ENCODE measurements around the gene DPY30.
"Not testable (repeated sequence)": the region's sequence is repeated elsewhere in the genome, so short reads cannot be mapped to it uniquely, and the experiment has no call there.

The DPY30 gene

DNA sequence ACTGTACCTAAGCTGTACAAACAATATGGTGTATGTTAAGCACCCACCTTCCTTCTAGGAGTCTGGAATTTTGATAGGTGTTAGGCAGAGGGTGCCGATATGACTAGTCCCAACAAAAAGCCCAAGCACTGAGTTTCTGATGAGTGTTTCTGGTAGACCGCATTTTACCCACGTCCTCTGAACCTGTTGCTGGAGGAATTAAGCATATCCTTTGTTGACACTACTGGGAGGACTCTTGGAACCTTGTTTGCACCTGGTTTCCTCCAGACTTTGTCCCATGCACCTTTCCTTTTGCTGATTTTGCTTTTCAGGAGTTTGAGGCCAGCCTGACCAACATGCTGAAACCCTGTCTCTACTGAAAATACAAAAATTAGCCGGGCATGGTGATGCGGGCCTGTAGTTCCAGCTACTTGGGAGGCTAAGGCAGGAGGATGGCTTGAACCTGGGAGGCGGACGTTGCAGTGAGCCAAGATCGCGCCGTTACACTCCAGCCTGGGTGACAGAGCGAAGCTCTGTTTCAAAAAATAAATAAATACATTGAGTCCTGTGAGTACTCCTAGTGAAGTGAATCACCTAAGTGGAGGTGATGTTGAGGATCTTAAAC, 12.3 kb upstream of the DPY30 start:
- no peak overlapping the region for H3K27ac ChIP-seq (ENCODE audit: low read length)
- no peaks in the 10 kb centered on the region for H3K4me1 ChIP-seq (ENCODE audit: insufficient read depth, low read length)
- H3K9me3 ChIP-seq (ENCODE audit: insufficient read depth, low read depth, low read length) = no peaks in the 10 kb centered on the region
- H3K27me3 ChIP-seq (ENCODE audit: insufficient read depth, low read length) = no peaks in the 10 kb centered on the region
- H3K4me3 ChIP-seq (ENCODE audit: low read length) = no peak overlapping the region
- H3K36me3 ChIP-seq (ENCODE audit: insufficient read depth, low read depth, low read length) = no peaks in the 10 kb centered on the region
- H3K9ac ChIP-seq (ENCODE audit: low read depth, low read length) = no peak overlapping the region

DNA sequence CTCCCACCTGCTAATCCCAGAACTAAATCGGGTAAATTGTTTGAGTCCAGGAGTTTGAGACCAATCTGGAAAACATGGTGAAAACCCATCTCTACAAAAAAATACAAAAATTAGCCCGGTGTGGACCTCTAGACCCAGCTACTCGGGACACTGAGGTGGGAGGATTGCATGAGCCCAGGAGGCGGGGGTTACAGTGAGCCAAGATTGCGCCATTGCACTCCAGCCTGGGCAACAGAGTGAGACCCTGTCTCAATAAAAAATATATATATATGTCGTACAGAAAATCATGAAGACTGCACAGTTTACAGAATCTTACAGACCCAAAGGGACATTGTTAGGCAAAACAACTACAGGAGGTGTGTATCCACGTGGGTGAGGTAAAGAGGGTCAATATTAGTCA, 4.0 kb upstream of the DPY30 start:
- Histone ChIP-seq H3K4me1 (ENCODE audit: insufficient read depth, low read length) (no peaks in the 10 kb centered on the region), H3K9me3 (ENCODE audit: insufficient read depth, low read depth, low read length) (no peaks in the 10 kb centered on the region), H3K36me3 (ENCODE audit: insufficient read depth, low read depth, low read length) (no peaks in the 10 kb centered on the region), H3K27me3 (ENCODE audit: insufficient read depth, low read length) (no peaks in the 10 kb centered on the region), H3K27ac (ENCODE audit: low read length) (no peak overlapping the region), H3K4me3 (ENCODE audit: low read length) (no peak overlapping the region), H3K9ac (ENCODE audit: low read depth, low read length) (no peak overlapping the region)

DNA sequence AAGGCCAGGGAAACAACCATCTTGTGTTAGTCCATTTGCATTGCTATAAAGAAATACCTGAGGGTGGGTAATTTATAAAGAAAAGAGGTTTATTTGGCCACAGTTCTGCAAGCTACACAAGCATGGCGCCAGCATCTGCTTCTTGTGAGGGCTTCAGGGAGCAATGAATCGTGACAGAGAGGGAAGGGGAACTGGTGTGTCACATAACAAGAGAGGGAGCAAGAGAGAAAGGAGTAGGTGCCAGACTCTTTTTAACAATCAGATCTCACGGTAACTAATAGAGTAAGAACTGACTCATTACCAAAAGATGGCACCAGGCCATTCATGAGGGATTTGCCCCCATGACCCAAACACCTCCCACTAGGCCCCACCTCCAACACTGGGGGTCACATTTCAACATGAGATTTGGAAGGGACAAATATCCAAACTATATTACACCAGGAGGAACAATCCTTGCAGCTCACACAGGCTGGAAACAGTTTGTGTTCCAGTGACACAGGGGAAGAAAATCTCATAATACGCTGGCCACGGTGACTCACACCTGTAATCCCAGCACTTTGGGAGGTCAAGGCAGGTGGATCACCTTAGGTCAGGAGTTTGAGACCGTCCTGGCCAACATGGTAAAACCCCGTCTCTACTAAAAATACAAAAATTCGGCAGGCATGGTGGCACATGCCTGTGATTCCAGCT, 5.3 kb downstream of the DPY30 start:
- H3K9me3 ChIP-seq (ENCODE audit: insufficient read depth, low read depth, low read length); H3K4me1 ChIP-seq (ENCODE audit: insufficient read depth, low read length); H3K4me3 ChIP-seq (ENCODE audit: low read length); H3K27ac ChIP-seq (ENCODE audit: low read length); H3K9ac ChIP-seq (ENCODE audit: low read depth, low read length); H3K27me3 ChIP-seq (ENCODE audit: insufficient read depth, low read length): not testable (repeated sequence)
- H3K36me3 ChIP-seq (ENCODE audit: insufficient read depth, low read depth, low read length) = peaks cover 43% of the 10 kb centered on the region

DNA sequence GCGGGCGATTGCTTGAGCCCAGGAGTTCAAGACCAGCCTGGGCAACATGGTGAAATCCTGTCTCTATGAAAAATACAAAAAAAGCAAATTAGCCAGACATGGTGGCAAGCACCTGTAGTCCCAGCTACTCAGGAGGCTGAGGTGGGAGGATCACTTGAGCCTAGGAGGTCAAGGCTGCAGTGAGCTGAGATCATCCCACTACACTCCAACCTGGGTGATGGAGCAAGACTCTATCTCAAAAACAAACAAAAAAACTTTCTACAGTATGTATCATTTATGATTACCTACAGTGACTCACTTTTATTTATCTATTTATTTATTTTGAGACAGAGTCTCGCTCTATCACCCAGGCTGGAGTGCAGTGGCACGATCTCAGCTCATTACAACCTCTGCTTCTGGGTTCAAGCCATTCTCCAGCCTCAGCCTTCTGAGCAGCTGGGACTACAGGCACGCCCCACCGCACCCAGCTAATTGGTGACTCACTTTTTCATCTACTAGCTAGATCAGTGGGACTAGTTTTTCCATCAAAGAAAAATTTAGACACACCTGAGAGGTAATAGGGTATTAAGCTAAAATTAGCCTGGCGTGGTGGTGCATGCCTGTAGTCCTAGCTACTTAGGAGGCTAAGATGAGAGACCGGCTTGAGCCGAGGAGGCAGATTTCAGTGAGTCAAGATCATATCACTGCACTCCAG, 20.7 kb downstream of the DPY30 start:
- H3K4me3 ChIP-seq (ENCODE audit: low read length); H3K9me3 ChIP-seq (ENCODE audit: insufficient read depth, low read depth, low read length); H3K27ac ChIP-seq (ENCODE audit: low read length); H3K9ac ChIP-seq (ENCODE audit: low read depth, low read length); H3K4me1 ChIP-seq (ENCODE audit: insufficient read depth, low read length); H3K27me3 ChIP-seq (ENCODE audit: insufficient read depth, low read length): not testable (repeated sequence)
- peaks cover 32% of the 10 kb centered on the region for H3K36me3 ChIP-seq (ENCODE audit: insufficient read depth, low read depth, low read length)

DNA sequence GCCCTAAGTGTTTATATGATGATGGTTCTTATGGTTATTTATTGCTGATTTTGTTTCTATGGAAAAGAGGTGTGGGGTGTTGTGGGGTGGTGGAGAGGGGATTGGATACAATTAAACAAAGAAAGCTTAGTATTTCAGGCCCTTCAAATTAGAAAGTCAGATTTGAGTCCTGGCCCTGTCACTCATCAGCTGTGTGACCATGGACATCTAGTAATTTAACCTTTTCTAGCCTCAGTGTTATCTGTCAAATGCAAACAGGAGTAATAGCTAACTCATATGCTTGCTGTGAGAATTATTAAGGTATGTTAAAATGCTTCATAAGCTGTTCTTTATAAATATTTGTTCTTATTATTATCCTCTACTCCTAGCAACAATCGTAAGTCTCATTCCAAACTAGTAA, 26.7 kb downstream of the DPY30 start:
- no peaks in the 10 kb centered on the region for H3K9me3 ChIP-seq (ENCODE audit: insufficient read depth, low read depth, low read length)
- no peak overlapping the region for H3K4me3 ChIP-seq (ENCODE audit: low read length)
- H3K36me3 ChIP-seq (ENCODE audit: insufficient read depth, low read depth, low read length) = peaks cover 5% of the 10 kb centered on the region
- no peak overlapping the region for H3K9ac ChIP-seq (ENCODE audit: low read depth, low read length)
- H3K27ac ChIP-seq (ENCODE audit: low read length) = no peak overlapping the region
- peaks cover 15% of the 10 kb centered on the region for H3K4me1 ChIP-seq (ENCODE audit: insufficient read depth, low read length)
- H3K27me3 ChIP-seq (ENCODE audit: insufficient read depth, low read length) = no peaks in the 10 kb centered on the region

DNA sequence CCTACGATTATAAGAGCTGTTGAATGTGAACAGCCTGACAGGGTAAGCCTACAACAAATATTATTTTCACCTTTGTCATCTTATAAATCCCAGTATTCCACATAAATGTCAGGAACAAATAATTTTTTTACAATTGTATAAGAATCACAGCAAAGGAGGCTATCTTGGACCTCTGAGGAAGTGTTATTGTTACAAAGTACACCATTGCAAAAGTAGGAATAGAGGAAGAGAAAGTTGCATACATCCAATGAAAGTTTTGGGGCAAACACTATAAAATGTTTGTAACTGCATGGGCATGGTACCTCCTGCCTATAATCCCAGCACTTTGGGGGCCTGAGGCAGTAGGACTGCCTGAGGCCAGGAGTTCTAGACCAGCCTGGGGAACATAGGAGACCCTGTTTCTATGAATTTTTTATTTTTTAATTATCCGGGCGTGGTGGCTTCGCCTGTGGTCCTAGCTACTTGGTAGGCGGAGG, 28.1 kb downstream of the DPY30 start:
- Histone ChIP-seq H3K27ac (ENCODE audit: low read length) (peak overlapping the region; percentile 99), H3K27me3 (ENCODE audit: insufficient read depth, low read length) (no peaks in the 10 kb centered on the region), H3K9ac (ENCODE audit: low read depth, low read length) (peak overlapping the region; percentile 97), H3K36me3 (ENCODE audit: insufficient read depth, low read depth, low read length) (no peaks in the 10 kb centered on the region), H3K4me1 (ENCODE audit: insufficient read depth, low read length) (peaks cover 19% of the 10 kb centered on the region), H3K9me3 (ENCODE audit: insufficient read depth, low read depth, low read length) (no peaks in the 10 kb centered on the region), H3K4me3 (ENCODE audit: low read length) (peak overlapping the region; percentile 97)

DNA sequence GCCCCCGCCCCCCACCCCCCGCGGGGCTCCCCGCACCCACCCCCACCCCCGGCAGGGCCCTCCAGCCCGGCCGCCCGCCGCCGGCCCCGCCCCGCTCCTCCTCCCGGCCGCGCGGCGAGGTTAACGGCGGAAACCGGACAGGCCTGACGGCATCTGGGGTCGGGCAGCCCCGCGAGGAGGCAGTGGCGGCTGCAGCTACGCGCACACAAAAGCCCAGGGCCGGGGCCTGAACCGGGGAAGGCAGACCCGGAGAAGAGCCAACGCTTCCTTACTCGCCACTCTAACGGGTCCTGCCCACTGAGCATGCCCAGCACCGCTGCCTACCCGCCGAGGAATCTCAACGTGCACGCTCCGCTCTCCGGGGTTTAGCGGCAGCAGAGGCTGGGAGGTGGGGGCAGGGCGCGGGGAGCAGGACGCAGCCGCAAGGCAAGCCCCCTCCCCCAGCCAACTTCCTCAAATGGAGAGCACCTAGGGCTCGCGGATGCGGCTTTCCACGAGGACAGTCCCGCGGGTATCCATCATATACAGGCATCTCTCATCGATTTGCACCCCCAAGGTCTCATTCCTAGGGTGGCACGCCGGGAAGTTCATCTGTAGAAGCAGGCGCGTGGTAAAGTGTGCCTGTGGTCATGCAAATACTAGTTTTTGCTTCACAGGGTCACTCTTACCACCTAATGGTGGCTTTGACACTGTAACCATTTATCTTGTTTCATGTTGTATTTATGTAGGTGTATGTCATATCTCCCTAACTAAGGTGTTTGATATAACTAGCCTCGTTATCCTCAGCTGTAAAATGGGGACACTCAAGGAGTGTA, 28.7 kb downstream of the DPY30 start, which contains the start of gene MEMO1:
MEMO1 (minus strand) TSS at position 339 of the 815 bp plus-strand sequence. CDS start 761 bp downstream, outside the sequence.
- Histone ChIP-seq H3K27me3 (ENCODE audit: insufficient read depth, low read length) (no peaks in the 10 kb centered on the region), H3K36me3 (ENCODE audit: insufficient read depth, low read depth, low read length) (no peaks in the 10 kb centered on the region), H3K9me3 (ENCODE audit: insufficient read depth, low read depth, low read length) (no peaks in the 10 kb centered on the region), H3K9ac (ENCODE audit: low read depth, low read length) (peak within 1 kb of the TSS; percentile 97), H3K4me1 (ENCODE audit: insufficient read depth, low read length) (peaks cover 19% of the 10 kb centered on the region), H3K4me3 (ENCODE audit: low read length) (peak within 1 kb of the TSS; percentile 97), H3K27ac (ENCODE audit: low read length) (peak within 1 kb of the TSS; percentile 99)

DNA sequence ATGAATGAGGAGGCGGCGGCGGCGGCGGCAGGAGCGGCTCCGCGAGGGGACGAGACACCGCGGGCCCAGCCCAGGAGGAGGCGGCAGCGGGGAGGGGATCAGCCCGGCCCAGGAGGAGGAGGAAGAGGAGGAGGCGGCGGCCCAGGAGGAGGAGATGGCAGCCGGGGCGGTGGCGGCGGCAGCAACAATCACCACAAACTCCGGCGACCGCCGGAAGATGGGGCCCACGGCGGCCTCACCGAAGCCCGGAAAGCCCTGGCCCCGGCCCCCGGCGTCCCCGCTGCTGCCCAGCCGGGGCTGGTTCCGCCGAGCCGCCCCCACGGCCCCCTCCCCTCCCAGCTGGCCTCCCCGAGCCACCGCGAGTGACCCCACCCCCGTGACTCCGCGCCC, 29.3 kb downstream of the DPY30 start:
- H3K4me1 ChIP-seq (ENCODE audit: insufficient read depth, low read length) = peaks cover 19% of the 10 kb centered on the region
- H3K36me3 ChIP-seq (ENCODE audit: insufficient read depth, low read depth, low read length); H3K9ac ChIP-seq (ENCODE audit: low read depth, low read length); H3K27me3 ChIP-seq (ENCODE audit: insufficient read depth, low read length); H3K9me3 ChIP-seq (ENCODE audit: insufficient read depth, low read depth, low read length); H3K4me3 ChIP-seq (ENCODE audit: low read length); H3K27ac ChIP-seq (ENCODE audit: low read length): not testable (repeated sequence)

DNA sequence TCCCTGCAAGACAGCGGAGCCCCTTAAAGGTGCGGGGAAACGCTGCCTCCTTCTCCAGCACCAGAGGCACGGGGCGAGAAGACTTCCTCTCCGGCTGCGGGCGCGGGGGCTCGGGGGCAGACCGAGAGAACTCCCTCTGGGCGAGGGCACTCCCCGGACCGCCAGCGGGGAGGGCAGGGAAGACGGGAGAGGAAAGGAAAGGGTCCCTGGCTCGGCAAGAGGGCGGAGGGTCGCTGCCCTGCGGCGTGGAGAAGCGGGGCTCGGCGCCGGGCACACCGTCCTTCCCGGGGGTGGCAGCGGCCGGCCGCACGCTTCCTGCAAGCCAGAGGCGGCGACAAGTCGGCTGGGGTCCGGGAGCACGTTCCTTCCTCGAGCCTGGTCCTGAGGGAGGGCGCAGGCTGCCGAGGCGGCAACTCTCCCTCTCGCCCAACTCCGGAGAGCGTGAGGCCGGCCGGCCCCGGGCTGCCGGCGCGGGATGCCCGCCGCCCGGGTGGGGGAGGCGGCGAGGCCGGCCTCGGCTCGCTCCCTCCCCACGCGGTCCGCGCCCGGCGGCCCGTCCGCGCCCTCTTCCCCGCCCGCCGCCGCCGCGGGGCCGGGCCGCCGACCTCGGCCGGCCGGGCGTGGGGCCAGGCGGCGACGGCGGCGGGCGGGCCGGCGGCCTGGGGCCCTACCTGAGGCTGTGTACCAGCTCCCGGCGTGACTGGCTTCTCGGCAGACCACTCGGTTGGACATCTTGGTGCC, 29.9 kb downstream of the DPY30 start:
- no peak overlapping the region for H3K27ac ChIP-seq (ENCODE audit: low read length)
- H3K9me3 ChIP-seq (ENCODE audit: insufficient read depth, low read depth, low read length) = no peaks in the 10 kb centered on the region
- H3K9ac ChIP-seq (ENCODE audit: low read depth, low read length) = peak overlapping the region; percentile 81; the same call in 1 of the 2 replicates
- H3K27me3 ChIP-seq (ENCODE audit: insufficient read depth, low read length) = no peaks in the 10 kb centered on the region
- H3K4me1 ChIP-seq (ENCODE audit: insufficient read depth, low read length) = peaks cover 19% of the 10 kb centered on the region
- H3K36me3 ChIP-seq (ENCODE audit: insufficient read depth, low read depth, low read length) = no peaks in the 10 kb centered on the region
- H3K4me3 ChIP-seq (ENCODE audit: low read length) = peak overlapping the region; percentile 91

DNA sequence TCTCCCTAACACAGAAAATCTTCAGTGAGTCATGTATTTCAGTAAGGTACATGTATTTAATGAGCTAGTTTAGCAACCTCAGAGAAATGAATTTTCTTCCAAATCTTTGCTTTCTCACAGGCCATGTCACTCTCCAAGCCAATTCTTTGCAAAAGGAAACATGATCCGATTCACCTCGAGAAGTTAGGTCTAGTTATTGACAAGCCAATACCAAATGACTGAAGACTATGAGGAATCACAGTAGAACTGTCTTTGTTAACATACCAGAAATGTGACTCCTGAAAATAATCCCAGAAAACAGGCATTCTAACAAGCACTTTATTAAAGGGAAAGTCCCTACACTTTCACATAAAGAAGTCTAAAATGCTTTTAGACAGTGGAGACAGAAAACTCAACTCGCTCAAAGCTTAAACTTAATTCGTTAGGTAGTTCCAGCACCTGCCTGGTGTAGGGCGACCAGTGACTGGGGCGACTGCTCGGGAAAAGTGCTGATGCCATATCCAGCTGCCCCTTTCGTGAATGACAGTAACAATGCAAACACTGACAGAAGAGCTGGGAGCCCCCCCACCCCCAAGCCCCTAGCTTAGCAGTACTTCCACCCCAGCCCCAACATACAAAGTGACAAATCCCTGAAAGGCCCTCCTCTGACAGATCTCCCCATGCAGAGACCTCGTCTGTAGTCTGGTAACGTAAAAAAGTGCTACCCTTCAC, 30.6 kb downstream of the DPY30 start:
- H3K9me3 ChIP-seq (ENCODE audit: insufficient read depth, low read depth, low read length) = no peaks in the 10 kb centered on the region
- no peaks in the 10 kb centered on the region for H3K27me3 ChIP-seq (ENCODE audit: insufficient read depth, low read length)
- peak overlapping the region; percentile 81; the same call in 1 of the 2 replicates for H3K9ac ChIP-seq (ENCODE audit: low read depth, low read length)
- peak overlapping the region; percentile 91 for H3K4me3 ChIP-seq (ENCODE audit: low read length)
- H3K36me3 ChIP-seq (ENCODE audit: insufficient read depth, low read depth, low read length) = no peaks in the 10 kb centered on the region
- no peak overlapping the region for H3K27ac ChIP-seq (ENCODE audit: low read length)
- peaks cover 19% of the 10 kb centered on the region for H3K4me1 ChIP-seq (ENCODE audit: insufficient read depth, low read length)

DNA sequence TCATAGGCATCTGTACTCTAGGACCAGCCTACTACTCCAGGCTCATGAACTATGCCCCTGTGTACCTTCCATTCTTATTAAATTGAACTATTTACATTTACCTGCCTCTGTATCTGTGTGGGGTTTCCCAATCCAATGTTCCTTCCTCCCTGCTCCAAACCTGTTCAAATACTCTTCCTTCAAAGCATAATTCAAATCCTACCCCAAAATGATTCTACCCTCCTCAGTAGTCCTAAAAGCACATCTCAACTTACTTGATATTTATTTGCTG, 32.5 kb downstream of the DPY30 start:
- no peak overlapping the region for H3K4me3 ChIP-seq (ENCODE audit: low read length)
- no peak overlapping the region for H3K27ac ChIP-seq (ENCODE audit: low read length)

More for the DNA sequence above, 32.5 kb downstream of the DPY30 start:
- H3K4me1 ChIP-seq (ENCODE audit: insufficient read depth, low read length) = peaks cover 19% of the 10 kb centered on the region
- H3K36me3 ChIP-seq (ENCODE audit: insufficient read depth, low read depth, low read length) = no peaks in the 10 kb centered on the region
- no peaks in the 10 kb centered on the region for H3K27me3 ChIP-seq (ENCODE audit: insufficient read depth, low read length)
- no peaks in the 10 kb centered on the region for H3K9me3 ChIP-seq (ENCODE audit: insufficient read depth, low read depth, low read length)
- H3K9ac ChIP-seq (ENCODE audit: low read depth, low read length) = no peak overlapping the region

Measured in iPS-20b (cell line).